Heart left ventricle (tissue), 16 donors: ENCODE measurements around the gene SSU72. TPM values are rescaled to one million over a fixed set of nuclear protein-coding genes. Genes with fewer than 3 reads are reported as not detected.
"Not testable (repeated sequence)": the region's sequence is repeated elsewhere in the genome, so short reads cannot be mapped to it uniquely, and the experiment has no call there.

Source experiments
- ATAC-seq, 4 donors: fragments of 200-7000 bp; cut with Tn5 transposase; one replicate each; pipeline ENCODE4 v1.9.1; 2020 to 2022; ENCODE audit warnings: moderate library complexity in 4 of 4, mild to moderate bottlenecking in 3 of 4, moderate number of reproducible peaks in 1 of 4
- DNase-seq, 5 donors: peaks; one replicate each; pipeline ENCODE4 v3.0.0-alpha.2; 2020
- H3K27ac ChIP-seq, 12 donors: fragments of 200-600 bp; sonication (generic) in 4 of 12; one replicate each; pipeline versions ENCODE4 v1.5.0 to v1.8.0; 2016 to 2022; ENCODE audit warnings: mild to moderate bottlenecking in 2 of 12
- H3K27me3 ChIP-seq, 9 donors: fragments of 200-600 bp; sonication (generic) in 2 of 9; one replicate each; pipeline versions ENCODE4 v1.5.1 to v1.8.0; 2016 to 2022; ENCODE audit warnings: mild to moderate bottlenecking in 3 of 9
- H3K36me3 ChIP-seq, 9 donors: fragments of 200-600 bp; sonication (generic) in 2 of 9; one replicate each; pipeline versions ENCODE4 v1.5.0 to v1.8.0; 2018 to 2022; ENCODE audit warnings: mild to moderate bottlenecking in 2 of 9
- H3K4me1 ChIP-seq, 12 donors: fragments of 200-600 bp; sonication (generic) in 4 of 12; one replicate each; pipeline versions ENCODE4 v1.5.0 to v1.8.0; 2016 to 2022; ENCODE audit warnings: mild to moderate bottlenecking in 3 of 12
- H3K4me3 ChIP-seq, 12 donors: fragments of 200-600 bp; sonication (generic) in 4 of 12; one replicate each; pipeline versions ENCODE4 v1.5.0 to v1.8.0; 2017 to 2022; ENCODE audit warnings: mild to moderate bottlenecking in 9 of 12, moderate library complexity in 4 of 12
- H3K9me3 ChIP-seq, 12 donors: fragments of 200-600 bp; sonication (generic) in 4 of 12; one replicate each; pipeline versions ENCODE4 v1.5.0 to v1.8.0; 2016 to 2022; ENCODE audit warnings: mild to moderate bottlenecking in 1 of 12
- POLR2A ChIP-seq, 2 donors: fragments of 450-650 bp; IDR thresholded peaks; one replicate each; pipeline ENCODE4 v1.6.1; 2017; ENCODE audit warnings: antibody characterized with exemption in 2 of 2, mild to moderate bottlenecking in 2 of 2, moderate library complexity in 2 of 2
- WGBS, 4 donors: extraction: QIAGEN DNeasy Blood & Tissue Kit in 2 of 4; methylation state at CpG; one replicate each; pipeline versions ENCODE4 v1.1.5 to v1.1.7; 2013 to 2018; 5-methylcytosine and 5-hydroxymethylcytosine counted together
- intact Hi-C, 10 donors: fragments of 100-400 bp; cut with DNase I; formaldehyde crosslinking; loops; one replicate each; pipeline versions ENCODE4 v1.11.1 to v1.14.2; 2022
- polyA plus RNA-seq, 2 donors: library from polyadenylated mRNA; stranded (reverse); fragments of 200-250 nt; gene quantifications; one replicate each; pipeline ENCODE4 v1.2.3, GENCODE V29; 2013
- total RNA-seq, 9 donors: library from RNA; depleted of rRNA in 2 of 9; stranded (reverse); fragments of >200 nt in 2 of 9; fragmentation: NEBNext Ultra II Directional in 3 of 9; extraction: Animal tissue kit (Norgen Biotek cat#: 25700) in 3 of 9; gene quantifications; one replicate each; pipeline versions ENCODE4 v1.1.0 to v1.2.4, GENCODE V29; 2016 to 2023
- TF ChIP-seq, protein P1 (sequence below), 12 donors: fragments of 200-600 bp; sonication (generic) in 4 of 12; IDR thresholded peaks; one replicate each; pipeline versions ENCODE4 v1.5.0 to v1.8.0; 2018 to 2022; ENCODE audit warnings: antibody characterized with exemption in 12 of 12, mild to moderate bottlenecking in 5 of 12
- donor health status: ischemic (EF 13 %, LVEDD 7.1; RV severe dilation, severe dysfunction).
- donor health status: healthy with polysubstance abuse.
- donor health status: DM: no; HTN: yes; CAD: no.
- donor health status: DM: no; HTN: no; CAD: no.
- donor health status: ischemic (EF 25% LVEDD 6.9; RV normal size, moderate dysfunction).
- donor health status: ischemic (EF 25% LVEDD 5.7; RV mildly dilated, moderate dysfunction).
- donor health status: healthy.
- donor health status: DM: yes; HTN: yes; CAD: no.
- donor health status: ischemic (EF 35%, LVEDD 5.7; RV mildly dilated, moderate dysfunction).
- donor health status: nonischemic (EF 11% LVEDD 7.7; RV severe dilation, severe dysfunction).
- donor health status: DM: yes; HTN: yes; CAD: no.
- donor health status: PGD.
- donor health status: ischemic (EF 29% LVEDD 5.4; RV normal size, mild dysfunction).
- donor health status: nonischemic (EF 23%, LVEDD 6.1; RV moderate dilation, normal function).

The SSU72 gene
- total and polyA plus RNA-seq, 11 donors, result 76.3 to 160 (median 111) TPM

DNA sequence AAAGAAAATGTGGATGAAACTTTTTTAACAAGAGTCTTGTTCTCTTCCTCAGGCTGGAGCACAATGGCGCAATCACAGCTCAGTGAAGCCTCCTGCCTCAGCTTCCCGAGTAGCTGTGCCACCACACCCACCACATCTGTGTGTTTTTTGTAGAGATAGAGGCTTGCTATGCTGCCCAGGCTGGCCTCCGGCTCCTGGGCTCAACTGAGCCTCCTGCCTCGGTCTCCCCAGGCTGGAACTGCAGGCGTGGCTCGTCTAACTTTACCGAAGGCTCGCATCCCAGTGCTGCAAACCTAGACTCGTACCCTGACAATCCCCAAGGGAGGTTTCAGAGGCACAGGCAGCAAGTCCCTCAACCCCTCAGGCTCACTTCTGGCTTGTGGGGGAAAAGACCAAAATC lies 14.5 kb downstream of the SSU72 start:
- no peak overlapping the region for H3K27ac ChIP-seq
- H3K36me3 ChIP-seq, result peaks cover 0 to 62% (median 43%) of the 10 kb centered on the region in 9 donors
- intact Hi-C loops, result no loop called here
- H3K4me3 ChIP-seq, result no peak overlapping the region
- WGBS, 4 donors, result 88 to 91% (median 90%) methylated on average over 5 to 9 of the region's 9 CpGs
- no peaks in the 10 kb centered on the region for H3K9me3 ChIP-seq
- TF ChIP-seq, protein P1, sequence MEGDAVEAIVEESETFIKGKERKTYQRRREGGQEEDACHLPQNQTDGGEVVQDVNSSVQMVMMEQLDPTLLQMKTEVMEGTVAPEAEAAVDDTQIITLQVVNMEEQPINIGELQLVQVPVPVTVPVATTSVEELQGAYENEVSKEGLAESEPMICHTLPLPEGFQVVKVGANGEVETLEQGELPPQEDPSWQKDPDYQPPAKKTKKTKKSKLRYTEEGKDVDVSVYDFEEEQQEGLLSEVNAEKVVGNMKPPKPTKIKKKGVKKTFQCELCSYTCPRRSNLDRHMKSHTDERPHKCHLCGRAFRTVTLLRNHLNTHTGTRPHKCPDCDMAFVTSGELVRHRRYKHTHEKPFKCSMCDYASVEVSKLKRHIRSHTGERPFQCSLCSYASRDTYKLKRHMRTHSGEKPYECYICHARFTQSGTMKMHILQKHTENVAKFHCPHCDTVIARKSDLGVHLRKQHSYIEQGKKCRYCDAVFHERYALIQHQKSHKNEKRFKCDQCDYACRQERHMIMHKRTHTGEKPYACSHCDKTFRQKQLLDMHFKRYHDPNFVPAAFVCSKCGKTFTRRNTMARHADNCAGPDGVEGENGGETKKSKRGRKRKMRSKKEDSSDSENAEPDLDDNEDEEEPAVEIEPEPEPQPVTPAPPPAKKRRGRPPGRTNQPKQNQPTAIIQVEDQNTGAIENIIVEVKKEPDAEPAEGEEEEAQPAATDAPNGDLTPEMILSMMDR (IDR thresholded peaks at IDR 0.05), result no peak
- no peak for TF ChIP-seq POLR2A (IDR thresholded peaks at IDR 0.05)
- H3K4me1 ChIP-seq, result peaks cover 0 to 29% (median 11%) of the 10 kb centered on the region in 12 donors
- no peaks in the 10 kb centered on the region for H3K27me3 ChIP-seq
- DNase-seq (no peak), ATAC-seq (no peak)

DNA sequence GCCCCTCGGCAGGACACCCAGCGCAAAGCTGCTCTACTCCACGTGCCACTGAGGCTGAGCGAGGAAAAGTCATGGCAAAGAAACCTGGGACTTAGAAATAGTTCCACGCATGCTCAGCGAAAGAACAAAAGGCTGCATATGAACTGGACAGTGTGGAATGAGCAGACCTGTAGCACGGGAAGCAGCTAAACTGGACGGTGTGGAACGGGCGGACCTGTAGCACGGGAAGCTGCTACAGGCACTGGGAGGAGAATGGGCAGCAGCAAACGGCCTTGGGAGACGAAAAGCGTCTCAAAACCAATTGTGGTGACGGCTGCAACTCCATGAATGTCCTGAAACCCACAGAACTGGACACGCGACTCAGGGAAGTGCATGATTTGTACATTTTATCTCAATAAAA lies 15.6 kb downstream of the SSU72 start:
- WGBS, 4 donors, result 84 to 87% (median 86%) methylated on average over 17 of the region's 17 CpGs
- TF ChIP-seq POLR2A (IDR thresholded peaks at IDR 0.05), result no peak
- TF ChIP-seq, protein P1 (IDR thresholded peaks at IDR 0.05), result no peak
- intact Hi-C loops, result no loop called here
- H3K4me1 ChIP-seq, result peaks cover 0 to 31% (median 10%) of the 10 kb centered on the region in 12 donors
- no peaks in the 10 kb centered on the region for H3K27me3 ChIP-seq
- no peaks in the 10 kb centered on the region for H3K9me3 ChIP-seq
- no peak overlapping the region for H3K27ac ChIP-seq
- ATAC-seq, result no peak
- H3K36me3 ChIP-seq, result peaks cover 0 to 58% (median 36%) of the 10 kb centered on the region in 9 donors
- no peak for DNase-seq
- no peak overlapping the region for H3K4me3 ChIP-seq

DNA sequence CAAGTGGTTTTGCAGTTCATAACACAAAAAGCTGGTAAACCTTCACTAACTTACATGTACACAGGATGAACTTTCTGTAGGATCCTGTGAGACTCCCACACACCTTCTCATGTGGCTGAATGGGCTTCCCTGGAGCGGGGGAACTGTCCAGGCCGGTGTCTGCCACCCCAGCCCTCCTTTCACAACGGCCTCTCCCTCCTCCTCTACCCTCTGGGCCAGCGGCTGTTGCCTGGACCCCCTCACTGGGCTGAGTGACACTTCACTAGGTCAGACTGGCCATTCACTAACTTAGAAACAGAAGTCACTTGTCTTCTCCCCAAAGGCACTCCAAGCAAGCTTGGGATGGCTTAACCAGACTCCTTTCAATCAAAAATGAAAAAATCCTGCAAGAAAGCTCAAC lies 16.1 kb downstream of the SSU72 start:
- no peak overlapping the region for H3K27ac ChIP-seq
- H3K9me3 ChIP-seq, result no peaks in the 10 kb centered on the region
- intact Hi-C loops, result no loop called here
- H3K4me1 ChIP-seq, result peaks cover 0 to 26% (median 5%) of the 10 kb centered on the region in 12 donors
- TF ChIP-seq POLR2A (IDR thresholded peaks at IDR 0.05), result no peak
- TF ChIP-seq, protein P1 (IDR thresholded peaks at IDR 0.05), result no peak
- 53 to 66% (median 63%) methylated on average over 4 of the region's 4 CpGs for WGBS, 4 donors
- DNase-seq (no peak), ATAC-seq (no peak)
- H3K36me3 ChIP-seq, result peaks cover 0 to 53% (median 31%) of the 10 kb centered on the region in 9 donors
- H3K4me3 ChIP-seq, result no peak overlapping the region
- no peaks in the 10 kb centered on the region for H3K27me3 ChIP-seq

DNA sequence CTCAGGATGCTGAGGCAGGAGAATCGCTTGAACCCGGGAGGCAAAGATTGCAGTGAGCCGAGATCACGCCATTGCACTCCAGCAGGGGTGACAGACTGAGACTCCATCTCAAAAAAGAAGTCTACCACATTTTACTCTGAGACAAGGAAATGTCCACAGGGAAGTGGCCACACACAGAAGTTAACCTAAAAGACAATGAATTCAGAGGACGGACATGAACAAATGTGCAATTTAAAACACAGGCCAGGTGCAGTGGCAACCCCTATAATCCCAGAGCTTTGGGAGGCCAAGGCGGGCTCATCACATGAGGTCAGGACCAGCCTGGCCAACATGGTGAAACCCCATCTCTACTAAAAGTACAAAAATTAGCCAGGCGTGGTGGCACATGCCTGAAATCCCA lies 17.0 kb downstream of the SSU72 start:
- intact Hi-C loops, H3K27ac ChIP-seq, H3K27me3 ChIP-seq, H3K4me3 ChIP-seq, H3K9me3 ChIP-seq, DNase-seq, ATAC-seq: not testable (repeated sequence)
- Histone ChIP-seq H3K4me1 (peaks cover 0 to 17% (median under 1%) of the 10 kb centered on the region in 12 donors), H3K36me3 (peaks cover 0 to 44% (median 22%) of the 10 kb centered on the region in 9 donors)
- 93 to 95% (median 93%) methylated on average over 7 of the region's 7 CpGs for WGBS, 4 donors

DNA sequence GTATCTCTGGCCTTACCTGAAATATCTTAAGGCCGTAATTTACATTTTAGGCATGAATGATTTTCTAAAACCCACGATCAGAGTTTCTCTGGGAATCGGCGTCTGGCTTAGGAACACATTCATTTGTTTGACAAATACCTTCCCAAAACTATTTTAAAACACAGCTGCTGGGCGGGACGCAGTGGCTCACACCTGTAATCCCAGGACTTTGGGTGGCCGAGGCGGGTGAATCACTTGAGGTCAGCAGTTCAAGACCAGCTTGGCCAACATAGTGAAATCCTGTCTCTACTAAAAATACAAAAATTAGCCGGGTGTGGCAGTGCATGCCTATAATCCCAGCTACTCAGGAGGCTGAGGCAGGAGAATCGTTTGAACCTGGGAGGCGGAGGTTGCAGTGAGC lies 17.7 kb downstream of the SSU72 start:
- H3K27me3 ChIP-seq, ATAC-seq, H3K4me3 ChIP-seq, intact Hi-C loops, DNase-seq, H3K27ac ChIP-seq, H3K9me3 ChIP-seq: not testable (repeated sequence)
- WGBS, 4 donors, result 94 to 97% (median 95%) methylated on average over 11 of the region's 11 CpGs
- Histone ChIP-seq H3K36me3 (peaks cover 0 to 42% (median 15%) of the 10 kb centered on the region in 9 donors), H3K4me1 (peaks cover 0 to 10% (median 0%) of the 10 kb centered on the region in 12 donors)
